ENCODE data around the gene TTC4. TPM values are rescaled to one million over a fixed set of nuclear protein-coding genes. Genes with fewer than 3 reads are reported as not detected.

Gene TTC4
- total RNA-seq, 2 experiments from 2014 or later = 24.3 to 26.1 TPM

GRCh38 chr1:54696262-54696661 lies 19.4 kb upstream of the TTC4 start:
- DNase-seq (ENCODE audit: low spot score) = no peak
- ChIA-PET CTCF (ENCODE audit: unreplicated experiment) (no interaction called here), POLR2A (no interaction called here)
- Histone ChIP-seq H3K79me2 (ENCODE audit: insufficient read depth, low read depth, low read length) (no peaks in the 10 kb centered on the region), H3K4me2 (ENCODE audit: low read length) (no peak overlapping the region), H3K9me3 (ENCODE audit: low read length) (no peaks in the 10 kb centered on the region), H3K4me3 (ENCODE audit: low read depth, low read length, poor library complexity, severe bottlenecking) (no peak overlapping the region), H2AFZ (ENCODE audit: low read length) (no peak overlapping the region), H4K20me1 (ENCODE audit: insufficient read depth, low read length) (no peaks in the 10 kb centered on the region), H3K9me2 (ENCODE audit: insufficient read depth, low read length) (no peaks in the 10 kb centered on the region), H3K4me1 (ENCODE audit: insufficient read depth, low read length, poor library complexity, severe bottlenecking) (no peaks in the 10 kb centered on the region), H3K27ac (ENCODE audit: low read depth, low read length, poor library complexity, severe bottlenecking) (no peak overlapping the region), H3K36me3 (ENCODE audit: insufficient read depth, low read length) (no peaks in the 10 kb centered on the region)
- no TSS peak for BruUV-seq (replicated peaks)
- TF ChIP-seq, protein P1, sequence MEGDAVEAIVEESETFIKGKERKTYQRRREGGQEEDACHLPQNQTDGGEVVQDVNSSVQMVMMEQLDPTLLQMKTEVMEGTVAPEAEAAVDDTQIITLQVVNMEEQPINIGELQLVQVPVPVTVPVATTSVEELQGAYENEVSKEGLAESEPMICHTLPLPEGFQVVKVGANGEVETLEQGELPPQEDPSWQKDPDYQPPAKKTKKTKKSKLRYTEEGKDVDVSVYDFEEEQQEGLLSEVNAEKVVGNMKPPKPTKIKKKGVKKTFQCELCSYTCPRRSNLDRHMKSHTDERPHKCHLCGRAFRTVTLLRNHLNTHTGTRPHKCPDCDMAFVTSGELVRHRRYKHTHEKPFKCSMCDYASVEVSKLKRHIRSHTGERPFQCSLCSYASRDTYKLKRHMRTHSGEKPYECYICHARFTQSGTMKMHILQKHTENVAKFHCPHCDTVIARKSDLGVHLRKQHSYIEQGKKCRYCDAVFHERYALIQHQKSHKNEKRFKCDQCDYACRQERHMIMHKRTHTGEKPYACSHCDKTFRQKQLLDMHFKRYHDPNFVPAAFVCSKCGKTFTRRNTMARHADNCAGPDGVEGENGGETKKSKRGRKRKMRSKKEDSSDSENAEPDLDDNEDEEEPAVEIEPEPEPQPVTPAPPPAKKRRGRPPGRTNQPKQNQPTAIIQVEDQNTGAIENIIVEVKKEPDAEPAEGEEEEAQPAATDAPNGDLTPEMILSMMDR (conservative IDR thresholded peaks at IDR 0.05; ENCODE audit: low read length) = no peak
- TF ChIP-seq EZH2phosphoT487 (IDR thresholded peaks at IDR 0.05; ENCODE audit: borderline replicate concordance, low read depth, low read length) = no peak
- intact Hi-C loops (cut with micrococcal nuclease; ENCODE audit: unreplicated experiment) = no loop called here

- Histone ChIP-seq H3K4me2 (ENCODE audit: low read length) (no peak overlapping the region), H3K79me2 (ENCODE audit: insufficient read depth, low read depth, low read length) (no peaks in the 10 kb centered on the region), H3K9me2 (ENCODE audit: insufficient read depth, low read length) (no peaks in the 10 kb centered on the region), H3K27ac (ENCODE audit: low read depth, low read length, poor library complexity, severe bottlenecking) (no peak overlapping the region), H3K36me3 (ENCODE audit: insufficient read depth, low read length) (no peaks in the 10 kb centered on the region), H4K20me1 (ENCODE audit: insufficient read depth, low read length) (no peaks in the 10 kb centered on the region), H3K9me3 (ENCODE audit: low read length) (no peaks in the 10 kb centered on the region), H3K4me3 (ENCODE audit: low read depth, low read length, poor library complexity, severe bottlenecking) (no peak overlapping the region), H2AFZ (ENCODE audit: low read length) (no peak overlapping the region), H3K4me1 (ENCODE audit: insufficient read depth, low read length, poor library complexity, severe bottlenecking) (no peaks in the 10 kb centered on the region)
- CTCF ChIA-PET (ENCODE audit: unreplicated experiment) = no interaction called here
- no peak for DNase-seq (ENCODE audit: low spot score)
- intact Hi-C loops (cut with micrococcal nuclease; ENCODE audit: unreplicated experiment) = no loop called here
- BruUV-seq (replicated peaks) = no TSS peak
- POLR2A ChIA-PET = no interaction called here
- TF ChIP-seq EZH2phosphoT487 (IDR thresholded peaks at IDR 0.05; ENCODE audit: borderline replicate concordance, low read depth, low read length) = no peak
- TF ChIP-seq, protein P1 (conservative IDR thresholded peaks at IDR 0.05; ENCODE audit: low read length) = no peak
Measured at GRCh38 chr1:54697896-54698295, 17.8 kb upstream of the TTC4 start.

- no peak overlapping the region for H3K27ac ChIP-seq (ENCODE audit: low read depth, low read length, poor library complexity, severe bottlenecking)
- H4K20me1 ChIP-seq (ENCODE audit: insufficient read depth, low read length) = no peaks in the 10 kb centered on the region
- H3K4me2 ChIP-seq (ENCODE audit: low read length) = no peak overlapping the region
- no peaks in the 10 kb centered on the region for H3K9me2 ChIP-seq (ENCODE audit: insufficient read depth, low read length)
- no peaks in the 10 kb centered on the region for H3K79me2 ChIP-seq (ENCODE audit: insufficient read depth, low read depth, low read length)
- H3K4me1 ChIP-seq (ENCODE audit: insufficient read depth, low read length, poor library complexity, severe bottlenecking) = no peaks in the 10 kb centered on the region
- intact Hi-C loops (cut with micrococcal nuclease; ENCODE audit: unreplicated experiment) = no loop called here
- DNase-seq (ENCODE audit: low spot score) = no peak
- no peak overlapping the region for H3K4me3 ChIP-seq (ENCODE audit: low read depth, low read length, poor library complexity, severe bottlenecking)
- ChIA-PET POLR2A (no interaction called here), CTCF (ENCODE audit: unreplicated experiment) (no interaction called here)
- BruUV-seq (replicated peaks) = no TSS peak
- TF ChIP-seq, protein P1 (conservative IDR thresholded peaks at IDR 0.05; ENCODE audit: low read length) = no peak
- no peak for TF ChIP-seq EZH2phosphoT487 (IDR thresholded peaks at IDR 0.05; ENCODE audit: borderline replicate concordance, low read depth, low read length)
- no peaks in the 10 kb centered on the region for H3K9me3 ChIP-seq (ENCODE audit: low read length)
- no peaks in the 10 kb centered on the region for H3K36me3 ChIP-seq (ENCODE audit: insufficient read depth, low read length)
- H2AFZ ChIP-seq (ENCODE audit: low read length) = no peak overlapping the region
Measured at GRCh38 chr1:54698346-54698745, 17.3 kb upstream of the TTC4 start.

Data from OCI-LY7 (cell line).